Tibial artery (tissue), 4 donors: ENCODE data around the gene POLR2M.

Source experiments
- DNase-seq, 2 donors: peaks; one replicate each; pipeline ENCODE4 v3.0.0-alpha.2; 2019
- H3K27ac ChIP-seq, 2 donors: fragments of 200-600 bp; sonication (generic) in 1 of 2; 1 replicate in 1 of 2; 2 replicates in 1 of 2; pipeline ENCODE4 v1.5.1; 2018 to 2019; ENCODE audit warnings: mild to moderate bottlenecking in 1 of 2
- H3K27me3 ChIP-seq, 2 donors: fragments of 200-600 bp; sonication (generic) in 1 of 2; one replicate each; pipeline versions ENCODE4 v1.5.1 to v1.6.0; 2016 to 2019
- H3K36me3 ChIP-seq, 3 donors: fragments of 200-600 bp; sonication (generic) in 2 of 3; one replicate each; pipeline ENCODE4 v1.5.1; 2016 to 2019; ENCODE audit warnings: mild to moderate bottlenecking in 2 of 3
- H3K4me1 ChIP-seq, 4 donors: fragments of 200-600 bp; sonication (generic) in 2 of 4; 1 replicate in 3 of 4; 2 replicates in 1 of 4; pipeline ENCODE4 v1.5.1; 2016 to 2019
- H3K4me3 ChIP-seq, 2 donors: fragments of 200-600 bp; sonication (generic) in 1 of 2; 1 replicate in 1 of 2; 2 replicates in 1 of 2; pipeline ENCODE4 v1.5.1; 2018 to 2019; ENCODE audit warnings: mild to moderate bottlenecking in 2 of 2
- H3K9me3 ChIP-seq, 3 donors: fragments of 200-600 bp; sonication (generic) in 1 of 3; one replicate each; pipeline ENCODE4 v1.5.1; 2016 to 2019
- intact Hi-C: fragments of 100-400 bp; cut with DNase I; formaldehyde crosslinking; loops from one replicate; pipeline ENCODE4 v1.15.0; 2023; ENCODE audit warnings: low total_unique reads
- TF ChIP-seq, protein P1 (sequence below), 2 experiments: fragments of 200-600 bp in 1 of 2; fragments of 450-650 bp in 1 of 2; IDR thresholded peaks; one replicate each; pipeline ENCODE4 v1.5.1; 2017 to 2019; ENCODE audit warnings: antibody characterized with exemption in 2 of 2, mild to moderate bottlenecking in 1 of 2, moderate library complexity in 1 of 2

Gene POLR2M

DNA sequence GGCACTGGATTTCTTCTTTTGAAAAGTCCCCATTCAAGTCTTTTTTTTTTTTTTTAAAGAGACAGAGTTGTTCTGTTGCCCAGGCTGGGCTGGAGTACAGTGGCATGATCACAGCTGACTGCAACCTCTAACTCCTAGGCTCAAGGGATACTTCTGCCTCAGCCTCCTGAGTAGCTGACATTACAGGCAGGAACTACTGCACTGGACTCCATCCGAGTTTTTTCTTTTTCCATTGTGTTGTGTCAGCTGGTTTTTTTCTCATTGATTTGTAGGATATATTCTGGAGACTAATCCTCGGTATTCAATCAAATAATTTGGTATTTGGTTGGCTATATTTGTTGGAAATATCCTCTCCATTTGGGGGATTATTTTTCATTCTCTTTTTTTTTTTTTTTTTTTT is 11.8 kb downstream of the POLR2M start:
- Histone ChIP-seq H3K4me3 (no peak overlapping the region), H3K4me1 (peaks cover 0 to 5% (median 2%) of the 10 kb centered on the region in 4 donors), H3K36me3 (peaks cover 17 to 39% (median 31%) of the 10 kb centered on the region in 3 donors), H3K27me3 (no peaks in the 10 kb centered on the region), H3K9me3 (no peaks in the 10 kb centered on the region), H3K27ac (no peak overlapping the region)
- TF ChIP-seq, protein P1, sequence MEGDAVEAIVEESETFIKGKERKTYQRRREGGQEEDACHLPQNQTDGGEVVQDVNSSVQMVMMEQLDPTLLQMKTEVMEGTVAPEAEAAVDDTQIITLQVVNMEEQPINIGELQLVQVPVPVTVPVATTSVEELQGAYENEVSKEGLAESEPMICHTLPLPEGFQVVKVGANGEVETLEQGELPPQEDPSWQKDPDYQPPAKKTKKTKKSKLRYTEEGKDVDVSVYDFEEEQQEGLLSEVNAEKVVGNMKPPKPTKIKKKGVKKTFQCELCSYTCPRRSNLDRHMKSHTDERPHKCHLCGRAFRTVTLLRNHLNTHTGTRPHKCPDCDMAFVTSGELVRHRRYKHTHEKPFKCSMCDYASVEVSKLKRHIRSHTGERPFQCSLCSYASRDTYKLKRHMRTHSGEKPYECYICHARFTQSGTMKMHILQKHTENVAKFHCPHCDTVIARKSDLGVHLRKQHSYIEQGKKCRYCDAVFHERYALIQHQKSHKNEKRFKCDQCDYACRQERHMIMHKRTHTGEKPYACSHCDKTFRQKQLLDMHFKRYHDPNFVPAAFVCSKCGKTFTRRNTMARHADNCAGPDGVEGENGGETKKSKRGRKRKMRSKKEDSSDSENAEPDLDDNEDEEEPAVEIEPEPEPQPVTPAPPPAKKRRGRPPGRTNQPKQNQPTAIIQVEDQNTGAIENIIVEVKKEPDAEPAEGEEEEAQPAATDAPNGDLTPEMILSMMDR (IDR thresholded peaks at IDR 0.05): no peak
- DNase-seq: no peak
- intact Hi-C loops: loop anchor here (5.0 kb wide), 1 partner anchor 41 kb away; no protein-coding TSS in a partner anchor

DNA sequence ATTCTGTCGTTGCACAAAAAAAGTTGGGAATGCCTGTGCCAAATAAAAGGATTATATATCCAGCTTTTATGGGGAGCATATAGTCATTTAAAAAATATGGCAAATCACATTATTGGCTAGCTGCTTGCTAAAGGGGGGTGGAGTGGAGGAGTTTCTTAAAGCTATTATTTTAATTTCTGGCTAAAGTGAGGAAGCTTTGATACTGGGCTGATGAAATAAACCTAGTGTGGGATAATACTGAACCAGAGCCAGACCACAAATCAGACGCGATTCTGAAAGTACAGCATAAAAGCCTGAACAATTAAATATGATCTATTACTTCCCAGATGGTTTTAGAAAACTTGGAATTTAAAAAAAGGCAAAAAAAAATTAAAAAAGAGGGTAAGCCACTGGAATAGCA is 14.4 kb downstream of the POLR2M start:
- Histone ChIP-seq H3K27ac (no peak overlapping the region), H3K27me3 (no peaks in the 10 kb centered on the region), H3K4me1 (peaks cover 0 to 5% (median under 1%) of the 10 kb centered on the region in 4 donors), H3K4me3 (no peak overlapping the region), H3K36me3 (peaks cover 8 to 20% (median 10%) of the 10 kb centered on the region in 3 donors), H3K9me3 (no peaks in the 10 kb centered on the region)
- intact Hi-C loops: no loop called here
- TF ChIP-seq, protein P1 (IDR thresholded peaks at IDR 0.05): no peak
- DNase-seq: no peak

DNA sequence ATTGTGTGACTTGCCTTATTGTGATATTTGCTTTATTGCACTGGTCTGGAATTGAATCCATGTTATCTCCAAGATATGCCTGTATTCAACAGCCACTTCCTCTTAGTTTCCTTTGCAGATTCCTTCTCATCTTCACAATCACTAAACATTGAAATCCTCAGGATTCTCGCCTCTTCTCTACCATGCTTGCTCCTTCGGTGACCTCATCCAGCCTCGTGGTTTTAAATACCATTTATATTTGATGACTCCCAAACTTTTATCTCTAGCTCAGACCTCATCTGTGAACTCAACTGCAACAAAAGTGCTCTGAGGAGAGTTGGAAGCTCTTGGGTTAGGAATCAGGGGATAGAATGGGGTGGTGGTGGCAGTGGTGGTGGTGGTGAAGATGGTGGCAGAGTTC is 19.9 kb downstream of the POLR2M start:
- H3K27me3 ChIP-seq: no peaks in the 10 kb centered on the region
- TF ChIP-seq, protein P1 (IDR thresholded peaks at IDR 0.05): no peak
- intact Hi-C loops: loop anchor here (5.0 kb wide), 2 partner anchors 59 to 589 kb away; no protein-coding TSS in a partner anchor
- peaks cover 0 to 8% (median 0%) of the 10 kb centered on the region in 3 donors for H3K36me3 ChIP-seq
- H3K27ac ChIP-seq: no peak overlapping the region
- H3K4me3 ChIP-seq: no peak overlapping the region
- peaks cover 0 to 6% (median 2%) of the 10 kb centered on the region in 4 donors for H3K4me1 ChIP-seq
- no peak for DNase-seq
- no peaks in the 10 kb centered on the region for H3K9me3 ChIP-seq

DNA sequence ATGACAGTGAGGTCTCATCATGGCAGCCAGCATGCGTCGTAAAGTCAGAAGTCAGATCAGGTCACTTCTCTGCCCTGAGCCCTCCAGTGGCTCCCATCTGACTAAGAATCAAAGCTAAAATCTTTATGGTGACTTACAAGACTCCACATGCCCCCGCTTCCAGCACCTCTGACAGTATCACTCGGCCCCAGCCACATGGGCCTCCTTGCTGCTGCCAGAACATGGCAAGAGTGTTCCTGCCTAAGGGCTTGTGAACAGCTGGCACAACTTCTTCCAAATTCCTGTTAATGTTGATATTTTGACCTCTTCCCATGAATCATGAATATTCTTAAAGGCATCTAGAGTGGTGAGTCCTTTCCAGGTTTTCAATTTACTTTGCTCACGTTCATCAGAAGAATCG is 20.5 kb downstream of the POLR2M start:
- peaks cover 0 to 8% (median 0%) of the 10 kb centered on the region in 3 donors for H3K36me3 ChIP-seq
- peaks cover 0 to 6% (median 2%) of the 10 kb centered on the region in 4 donors for H3K4me1 ChIP-seq
- intact Hi-C loops: loop anchor here (5.0 kb wide), 2 partner anchors 60 to 590 kb away; no protein-coding TSS in a partner anchor
- H3K27ac ChIP-seq: no peak overlapping the region
- TF ChIP-seq, protein P1 (IDR thresholded peaks at IDR 0.05): no peak
- DNase-seq: no peak
- no peaks in the 10 kb centered on the region for H3K9me3 ChIP-seq
- H3K27me3 ChIP-seq: no peaks in the 10 kb centered on the region
- no peak overlapping the region for H3K4me3 ChIP-seq

DNA sequence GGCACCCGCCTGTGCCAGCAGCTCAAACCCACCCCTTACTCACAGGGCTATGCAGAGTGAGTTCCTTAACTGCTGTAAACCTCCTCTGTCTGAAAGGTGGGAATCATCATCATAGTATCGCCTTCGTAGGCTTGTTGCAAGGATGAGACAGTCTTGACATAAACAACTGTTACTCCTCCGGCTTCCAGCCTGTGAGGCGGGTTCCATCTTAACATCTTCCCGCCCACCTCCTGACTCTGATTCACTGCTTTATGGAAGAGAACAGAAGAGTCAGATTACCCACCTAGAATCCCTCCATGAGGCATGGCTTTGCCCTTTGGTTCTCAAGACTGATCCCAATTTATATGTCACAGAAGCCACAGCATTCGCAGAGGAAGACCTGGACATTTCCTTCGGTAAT is 21.9 kb downstream of the POLR2M start:
- no peak for DNase-seq
- Histone ChIP-seq H3K36me3 (peaks cover 0 to 8% (median 0%) of the 10 kb centered on the region in 3 donors), H3K27ac (no peak overlapping the region), H3K27me3 (no peaks in the 10 kb centered on the region), H3K4me3 (no peak overlapping the region), H3K4me1 (peaks cover 0 to 10% (median 2%) of the 10 kb centered on the region in 4 donors), H3K9me3 (no peaks in the 10 kb centered on the region)
- TF ChIP-seq, protein P1 (IDR thresholded peaks at IDR 0.05): no peak
- intact Hi-C loops: loop anchor here (5.0 kb wide), 2 partner anchors 61 to 591 kb away; no protein-coding TSS in a partner anchor
